H9 (cell line): Measurements from ENCODE around the gene EFCAB6. TPM values are rescaled to one million over a fixed set of nuclear protein-coding genes. Genes with fewer than 3 reads are reported as not detected.

Source experiments
- DNase-seq: peaks from one replicate; pipeline ENCODE4 v3.0.0-alpha.2; 2017
- H2AFZ ChIP-seq: one replicate; pipeline ENCODE4 v1.6.1; 2013; ENCODE audit warnings: mild to moderate bottlenecking, low read length, control low read depth, moderate library complexity
- H2AK5ac ChIP-seq: 2 replicates; pipeline ENCODE4 v1.6.1; 2013; ENCODE audit warnings: low read length, control low read depth, mixed read lengths; ENCODE audit not compliant: insufficient read length
- H2BK120ac ChIP-seq: one replicate; pipeline ENCODE4 v1.6.1; 2013; ENCODE audit warnings: low read depth, mild to moderate bottlenecking, low read length, control low read depth, inconsistent platforms; ENCODE audit not compliant: poor library complexity, severe bottlenecking
- H2BK12ac ChIP-seq: 2 replicates; pipeline ENCODE4 v1.6.1; 2013; ENCODE audit warnings: low read length, control low read depth, mixed read lengths, low read depth; ENCODE audit not compliant: insufficient read length
- H2BK15ac ChIP-seq: 2 replicates; pipeline ENCODE4 v1.6.1; 2013; ENCODE audit warnings: low read depth, low read length, control low read depth
- H2BK20ac ChIP-seq: one replicate; pipeline ENCODE4 v1.6.1; 2013; ENCODE audit warnings: low read depth, mild to moderate bottlenecking, low read length, control low read depth, inconsistent platforms; ENCODE audit not compliant: poor library complexity, severe bottlenecking
- H2BK5ac ChIP-seq: 2 replicates; pipeline ENCODE4 v1.6.1; 2013; ENCODE audit warnings: low read length, control low read depth, mixed read lengths; ENCODE audit not compliant: insufficient read length
- H3K14ac ChIP-seq: 2 replicates; pipeline ENCODE4 v1.6.1; 2013; ENCODE audit warnings: low read length, control low read depth; ENCODE audit not compliant: insufficient read depth
- H3K18ac ChIP-seq: 2 replicates; pipeline ENCODE4 v1.6.1; 2013; ENCODE audit warnings: low read depth, mild to moderate bottlenecking, mixed read lengths, low read length, control low read depth; ENCODE audit not compliant: insufficient read length
- H3K23ac ChIP-seq: 2 replicates; pipeline ENCODE4 v1.6.1; 2013; ENCODE audit warnings: low read length, control low read depth, mixed read lengths, low read depth; ENCODE audit not compliant: insufficient read length
- H3K23me2 ChIP-seq: 2 replicates; pipeline ENCODE4 v1.6.1; 2013; ENCODE audit warnings: low read depth, mild to moderate bottlenecking, mixed read lengths, low read length, control low read depth; ENCODE audit not compliant: insufficient read length, poor library complexity, severe bottlenecking
- H3K27ac ChIP-seq: 2 replicates; pipeline ENCODE4 v1.5.1; 2013; ENCODE audit warnings: low read length, control low read depth, mixed read lengths, low read depth; ENCODE audit not compliant: insufficient read length
- H3K27me3 ChIP-seq: 2 replicates; pipeline ENCODE4 v1.6.1; 2013; ENCODE audit warnings: low read length, control low read depth, inconsistent platforms; ENCODE audit not compliant: insufficient read depth
- H3K4ac ChIP-seq: 2 replicates; pipeline ENCODE4 v1.6.1; 2013; ENCODE audit warnings: low read depth, mild to moderate bottlenecking, control low read depth, inconsistent platforms, low read length, moderate library complexity
- H3K4me1 ChIP-seq: 2 replicates; pipeline ENCODE4 v1.6.1; 2013; ENCODE audit warnings: low read length, control low read depth, inconsistent platforms; ENCODE audit not compliant: insufficient read depth
- H3K4me2 ChIP-seq: 2 replicates; pipeline ENCODE4 v1.6.1; 2013; ENCODE audit warnings: low read length, control low read depth, mixed read lengths; ENCODE audit not compliant: insufficient read length, insufficient read depth
- H3K56ac ChIP-seq: 2 replicates; pipeline ENCODE4 v1.6.1; 2013; ENCODE audit warnings: low read depth, mild to moderate bottlenecking, mixed read lengths, low read length, control low read depth; ENCODE audit not compliant: insufficient read length
- H3K79me1 ChIP-seq: 2 replicates; pipeline ENCODE4 v1.6.1; 2013; ENCODE audit warnings: low read depth, mild to moderate bottlenecking, moderate library complexity, low read length, control low read depth, inconsistent platforms; ENCODE audit not compliant: insufficient read depth, poor library complexity, severe bottlenecking
- H3K79me2 ChIP-seq: 2 replicates; pipeline ENCODE4 v1.6.1; 2013; ENCODE audit warnings: low read length, control low read depth, inconsistent platforms; ENCODE audit not compliant: insufficient read depth
- H3K9ac ChIP-seq: 2 replicates; pipeline ENCODE4 v1.6.1; 2013; ENCODE audit warnings: low read length, control low read depth, mixed read lengths; ENCODE audit not compliant: insufficient read length; ENCODE audit errors: extremely low read depth
- H3K9me3 ChIP-seq: one replicate; pipeline ENCODE4 v1.6.1; 2013; ENCODE audit warnings: low read depth, low read length, inconsistent platforms; ENCODE audit not compliant: control insufficient read depth
- H3T11ph ChIP-seq: one replicate; pipeline ENCODE4 v1.6.1; 2013; ENCODE audit warnings: mild to moderate bottlenecking, low read length, control low read depth, inconsistent platforms
- H4K20me1 ChIP-seq: one replicate; pipeline ENCODE4 v1.6.1; 2013; ENCODE audit not compliant: control insufficient read depth, insufficient read length, insufficient read depth
- H4K5ac ChIP-seq: 2 replicates; pipeline ENCODE4 v1.6.1; 2013; ENCODE audit warnings: low read depth, mild to moderate bottlenecking, mixed read lengths, low read length, control low read depth; ENCODE audit not compliant: insufficient read length
- H4K8ac ChIP-seq: replicated peaks from 2 replicates; pipeline ENCODE4 v1.6.1; 2013; ENCODE audit warnings: low read length, control low read depth, mixed read lengths, low read depth; ENCODE audit not compliant: insufficient read length
- H4K91ac ChIP-seq: 2 replicates; pipeline ENCODE4 v1.6.1; 2013; ENCODE audit warnings: low read depth, mild to moderate bottlenecking, moderate library complexity, mixed read lengths, low read length, control low read depth; ENCODE audit not compliant: insufficient read length
- H3K27ac Mint-ChIP-seq, 3 experiments: 2 replicates in 2 of 3; 3 replicates in 1 of 3; pipeline ENCODE4 v1.8.0; 2020 to 2021; ENCODE audit warnings: mixed read lengths in 3 of 3, mild to moderate bottlenecking in 1 of 3, moderate library complexity in 1 of 3
- H3K27me3 Mint-ChIP-seq: 2 replicates; pipeline ENCODE4 v1.8.0; 2021; ENCODE audit warnings: low read depth, mild to moderate bottlenecking, moderate library complexity, mixed read lengths
- H3K36me3 Mint-ChIP-seq, 3 experiments: 2 replicates in 2 of 3; 3 replicates in 1 of 3; pipeline ENCODE4 v1.8.0; 2020 to 2021; ENCODE audit warnings: low read depth in 3 of 3, mixed read lengths in 3 of 3; ENCODE audit not compliant: insufficient read depth in 1 of 3
- H3K4me1 Mint-ChIP-seq, 2 experiments: 2 replicates each; pipeline ENCODE4 v1.8.0; 2020; ENCODE audit warnings: mixed read lengths in 2 of 2
- H3K4me3 Mint-ChIP-seq, 2 experiments: 2 replicates in 1 of 2; 3 replicates in 1 of 2; pipeline ENCODE4 v1.8.0; 2020 to 2021; ENCODE audit warnings: mild to moderate bottlenecking in 2 of 2, mixed read lengths in 2 of 2, moderate library complexity in 1 of 2
- H3K9me3 Mint-ChIP-seq, 2 experiments: 2 replicates in 1 of 2; 3 replicates in 1 of 2; pipeline ENCODE4 v1.8.0; 2020; ENCODE audit warnings: mild to moderate bottlenecking in 2 of 2, mixed read lengths in 2 of 2, moderate library complexity in 1 of 2
- WGBS: extraction: QIAGEN DNeasy Blood & Tissue Kit; methylation state at CpG from one replicate; pipeline ENCODE4 v1.1.7; 2013; ENCODE audit warnings: missing lambda C conversion rate, low lambda C conversion rate, mixed read lengths; ENCODE audit not compliant: insufficient read length; ENCODE audit errors: extremely low coverage; 5-methylcytosine and 5-hydroxymethylcytosine counted together
- total RNA-seq: library from RNA; stranded (reverse); gene quantifications from 2 replicates; pipeline ENCODE4 v1.2.1, GENCODE V29; 2021
- TF ChIP-seq, protein P1 (sequence below): fragments of 200-600 bp; sonication (generic); conservative IDR thresholded peaks from 3 replicates; pipeline ENCODE4 v1.8.0; 2021; ENCODE audit warnings: antibody characterized with exemption, mild to moderate bottlenecking

Gene EFCAB6
- total RNA-seq, 1 experiment from 2014 or later = 0.31 TPM

DNA sequence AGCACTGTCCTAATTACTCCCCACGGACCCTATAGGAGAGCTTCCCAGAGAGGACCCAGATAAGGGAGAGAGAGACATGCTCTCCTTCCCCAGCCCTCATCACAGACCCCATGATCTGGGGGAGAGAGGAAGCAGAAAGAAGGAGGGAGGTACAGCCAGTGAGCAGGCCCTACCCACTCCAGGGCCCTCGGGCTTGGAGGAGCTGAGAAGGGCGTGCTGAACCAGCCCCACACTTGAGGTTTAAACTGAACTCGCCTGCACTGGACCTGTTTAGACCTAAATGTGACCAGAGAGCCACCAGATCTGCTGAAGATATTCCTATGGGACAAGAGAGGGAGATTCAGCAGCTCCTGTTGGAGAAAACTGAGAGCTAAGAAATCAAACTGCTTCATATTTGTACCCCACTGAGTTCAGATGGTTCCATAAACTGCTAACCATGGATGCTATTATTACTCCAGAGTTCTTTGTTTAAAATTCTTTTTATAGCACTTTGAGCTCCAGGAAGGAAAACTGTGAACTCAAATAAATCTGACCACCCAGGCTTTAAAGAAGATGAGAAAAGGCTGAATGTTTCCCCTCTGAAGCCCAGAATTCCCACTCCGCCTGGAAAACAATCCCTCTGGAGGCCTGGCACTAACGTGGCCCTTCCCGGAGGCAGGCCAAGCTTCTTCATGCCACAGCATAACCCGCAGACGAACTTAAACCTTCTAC, 67.2 kb downstream of the EFCAB6 start:
- WGBS = no CpG with 5 or more reads among the region's 9 CpGs
- no peaks in the 10 kb centered on the region for H3K79me1 ChIP-seq
- no peak for DNase-seq

More for the DNA sequence above, 67.2 kb downstream of the EFCAB6 start:
- peaks cover 5 to 12% of the 10 kb centered on the region in 2 experiments for H3K4me1 Mint-ChIP-seq
- H3K14ac ChIP-seq = no peak overlapping the region
- H2BK15ac ChIP-seq = no peak overlapping the region
- H3T11ph ChIP-seq = no peak overlapping the region
- H3K4ac ChIP-seq = no peak overlapping the region
- no peaks in the 10 kb centered on the region for H3K79me2 ChIP-seq
- H3K27ac Mint-ChIP-seq = no peak overlapping the region
- no peaks in the 10 kb centered on the region for H4K20me1 ChIP-seq
- H3K27me3 ChIP-seq = no peaks in the 10 kb centered on the region
- H4K5ac ChIP-seq = no peak overlapping the region
- no peaks in the 10 kb centered on the region for H3K9me3 ChIP-seq
- H3K9ac ChIP-seq = no peak overlapping the region
- no peaks in the 10 kb centered on the region for H3K9me3 Mint-ChIP-seq
- no peaks in the 10 kb centered on the region for H3K23me2 ChIP-seq
- H4K91ac ChIP-seq = no peak overlapping the region
- H3K4me3 Mint-ChIP-seq = no peak overlapping the region
- H3K27me3 Mint-ChIP-seq = peaks cover 11% of the 10 kb centered on the region
- no peaks in the 10 kb centered on the region for H3K36me3 Mint-ChIP-seq
- no peak overlapping the region for H3K23ac ChIP-seq
- no peak overlapping the region for H3K4me2 ChIP-seq
- no peak overlapping the region for H3K18ac ChIP-seq
- TF ChIP-seq, protein P1, sequence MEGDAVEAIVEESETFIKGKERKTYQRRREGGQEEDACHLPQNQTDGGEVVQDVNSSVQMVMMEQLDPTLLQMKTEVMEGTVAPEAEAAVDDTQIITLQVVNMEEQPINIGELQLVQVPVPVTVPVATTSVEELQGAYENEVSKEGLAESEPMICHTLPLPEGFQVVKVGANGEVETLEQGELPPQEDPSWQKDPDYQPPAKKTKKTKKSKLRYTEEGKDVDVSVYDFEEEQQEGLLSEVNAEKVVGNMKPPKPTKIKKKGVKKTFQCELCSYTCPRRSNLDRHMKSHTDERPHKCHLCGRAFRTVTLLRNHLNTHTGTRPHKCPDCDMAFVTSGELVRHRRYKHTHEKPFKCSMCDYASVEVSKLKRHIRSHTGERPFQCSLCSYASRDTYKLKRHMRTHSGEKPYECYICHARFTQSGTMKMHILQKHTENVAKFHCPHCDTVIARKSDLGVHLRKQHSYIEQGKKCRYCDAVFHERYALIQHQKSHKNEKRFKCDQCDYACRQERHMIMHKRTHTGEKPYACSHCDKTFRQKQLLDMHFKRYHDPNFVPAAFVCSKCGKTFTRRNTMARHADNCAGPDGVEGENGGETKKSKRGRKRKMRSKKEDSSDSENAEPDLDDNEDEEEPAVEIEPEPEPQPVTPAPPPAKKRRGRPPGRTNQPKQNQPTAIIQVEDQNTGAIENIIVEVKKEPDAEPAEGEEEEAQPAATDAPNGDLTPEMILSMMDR = no peak
- no peak overlapping the region for H4K8ac ChIP-seq
- no peak overlapping the region for H2AK5ac ChIP-seq
- no peak overlapping the region for H2BK20ac ChIP-seq
- no peak overlapping the region for H3K27ac ChIP-seq
- H2BK5ac ChIP-seq = no peak overlapping the region
- H2AFZ ChIP-seq = no peak overlapping the region
- H2BK120ac ChIP-seq = no peak overlapping the region
- H2BK12ac ChIP-seq = no peak overlapping the region
- H3K56ac ChIP-seq = no peak overlapping the region
- peaks cover 2% of the 10 kb centered on the region for H3K4me1 ChIP-seq
